ENCODE results near the gene ANKRD52.
A peak's percentile ranks its signal among the peaks of the same experiment; 100 is the strongest.
"Not testable (repeated sequence)": the region's sequence is repeated elsewhere in the genome, so short reads cannot be mapped to it uniquely, and the experiment has no call there.

Gene ANKRD52

DNA sequence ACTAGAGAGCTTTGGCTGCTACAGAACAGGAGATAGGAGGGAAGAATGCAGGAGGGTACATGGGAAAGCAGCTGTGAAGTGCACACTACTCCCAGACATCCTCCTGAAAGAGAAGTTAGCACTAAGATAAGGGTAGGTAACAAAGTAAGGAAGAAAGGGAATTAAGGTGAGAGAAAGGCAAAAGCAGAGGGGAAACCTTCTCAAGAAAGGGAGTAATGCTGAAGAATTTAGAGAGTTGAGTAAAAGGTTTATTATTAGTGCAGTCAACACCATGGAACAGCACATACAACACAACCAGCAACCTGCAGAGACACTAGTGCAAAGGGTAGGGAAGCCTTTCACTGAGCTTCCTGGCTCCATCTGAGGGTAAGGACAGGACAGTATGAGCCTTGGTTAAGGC, 53.9 kb downstream of the ANKRD52 start:
- no peak for DNase-seq

DNA sequence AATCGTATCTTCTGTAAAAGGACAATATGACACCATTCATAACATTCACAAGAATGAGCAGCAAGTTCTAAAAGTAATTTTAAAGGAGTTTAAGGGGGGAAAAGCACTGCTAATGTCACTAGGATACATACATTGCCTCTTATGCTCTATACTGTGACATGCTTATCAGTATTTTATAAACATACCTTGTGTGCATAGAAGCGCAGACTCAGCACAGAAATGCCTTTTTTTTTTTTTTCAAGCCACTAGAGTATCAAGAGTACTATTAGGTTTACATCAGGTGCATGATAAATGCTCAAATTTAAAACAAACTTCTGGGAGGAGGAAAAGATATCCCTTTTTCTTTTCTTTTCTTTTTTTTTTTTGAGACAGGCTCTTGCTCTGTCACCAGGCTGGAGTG, 55.3 kb downstream of the ANKRD52 start:
- DNase-seq: no peak

GRCh38 chr12:56202366-56202765, 55.8 kb downstream of the ANKRD52 start:
- no peak for DNase-seq

GRCh38 chr12:56198836-56199235, 59.3 kb downstream of the ANKRD52 start:
- no peak for DNase-seq

DNA sequence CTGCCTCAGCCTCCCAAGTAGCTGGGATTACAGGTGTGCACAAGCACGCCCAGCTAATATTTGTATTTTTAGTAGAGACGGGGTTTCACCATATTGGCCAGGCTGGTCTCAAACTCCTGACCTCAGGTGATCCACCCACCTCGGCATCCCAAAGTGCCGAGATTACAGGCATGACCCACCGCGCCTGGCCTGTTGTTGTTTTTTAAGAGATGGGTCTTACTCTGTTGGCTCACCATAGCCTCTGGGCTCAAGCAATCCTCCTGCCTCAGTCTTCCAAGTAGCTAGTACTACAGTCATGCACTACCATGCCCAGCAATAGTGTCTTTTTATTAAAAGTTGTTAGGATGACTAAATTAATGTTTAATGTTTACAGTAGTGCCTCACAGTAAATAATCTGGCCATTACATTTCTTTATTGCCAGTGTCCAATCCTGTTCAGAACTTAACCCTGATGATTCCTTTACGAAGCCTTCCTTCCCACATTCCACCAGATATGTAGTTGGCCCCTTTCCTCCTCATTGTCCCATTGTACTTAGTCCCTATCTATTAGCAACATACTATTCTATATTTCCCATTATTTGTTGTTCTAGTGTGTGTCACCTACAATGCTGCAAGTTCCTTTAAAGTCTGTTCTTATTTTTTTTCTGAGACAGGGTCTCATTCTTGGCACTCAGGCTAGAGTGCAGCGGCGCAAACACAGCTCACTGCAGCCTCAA, 60.1 kb downstream of the ANKRD52 start:
- DNase-seq: no peak

GRCh38 chr12:56196818-56197550, 61.2 kb downstream of the ANKRD52 start:
- DNase-seq: not testable (repeated sequence)

GRCh38 chr12:56193025-56193578, 65.1 kb downstream of the ANKRD52 start:
- DNase-seq: peak; percentile 86

DNA sequence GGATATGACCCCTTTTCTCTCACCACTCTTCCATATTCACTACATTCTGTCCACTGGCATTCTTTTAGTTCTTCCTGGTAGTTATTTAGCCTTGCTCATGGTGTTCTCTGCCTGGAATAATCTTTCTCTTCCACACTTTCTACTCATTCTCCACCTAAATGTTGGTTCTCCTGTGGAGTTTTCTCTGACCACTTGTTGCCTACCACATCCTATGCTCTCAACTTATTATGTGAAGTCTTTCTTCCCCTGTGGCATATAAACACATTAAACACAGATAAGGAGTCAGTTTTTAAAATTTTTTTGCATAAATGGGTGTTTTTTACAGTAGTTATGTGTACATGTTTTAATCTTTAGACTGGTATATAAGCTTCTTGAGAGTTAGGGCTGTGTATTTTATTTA, 65.6 kb downstream of the ANKRD52 start:
- DNase-seq: no peak

DNA sequence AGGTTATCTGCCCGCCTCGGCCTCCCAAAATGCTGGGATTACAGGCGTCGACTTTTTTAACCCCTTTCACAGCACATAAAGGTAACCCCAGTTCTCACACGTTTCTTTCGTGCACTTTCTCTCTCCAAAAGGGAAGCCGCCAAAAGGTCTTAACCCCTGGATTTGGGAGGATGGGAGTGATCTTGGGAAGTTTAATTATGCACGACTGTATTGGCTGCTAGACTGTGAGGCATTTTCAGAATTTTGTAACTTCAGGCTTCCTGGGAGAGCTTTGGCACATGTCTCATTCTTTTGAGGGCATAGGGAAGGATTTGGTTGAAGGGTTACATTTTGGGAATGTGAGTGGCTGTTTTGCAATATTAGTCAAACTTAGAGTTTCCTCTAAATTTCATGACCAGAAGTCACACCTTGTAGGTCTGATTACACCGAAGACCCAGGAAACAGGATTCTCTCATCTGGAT, 67.5 kb downstream of the ANKRD52 start:
- DNase-seq: no peak

- DNase-seq: peak; percentile 94
Observed at GRCh38 chr12:56189918-56190694, 68.1 kb downstream of the ANKRD52 start.

DNA sequence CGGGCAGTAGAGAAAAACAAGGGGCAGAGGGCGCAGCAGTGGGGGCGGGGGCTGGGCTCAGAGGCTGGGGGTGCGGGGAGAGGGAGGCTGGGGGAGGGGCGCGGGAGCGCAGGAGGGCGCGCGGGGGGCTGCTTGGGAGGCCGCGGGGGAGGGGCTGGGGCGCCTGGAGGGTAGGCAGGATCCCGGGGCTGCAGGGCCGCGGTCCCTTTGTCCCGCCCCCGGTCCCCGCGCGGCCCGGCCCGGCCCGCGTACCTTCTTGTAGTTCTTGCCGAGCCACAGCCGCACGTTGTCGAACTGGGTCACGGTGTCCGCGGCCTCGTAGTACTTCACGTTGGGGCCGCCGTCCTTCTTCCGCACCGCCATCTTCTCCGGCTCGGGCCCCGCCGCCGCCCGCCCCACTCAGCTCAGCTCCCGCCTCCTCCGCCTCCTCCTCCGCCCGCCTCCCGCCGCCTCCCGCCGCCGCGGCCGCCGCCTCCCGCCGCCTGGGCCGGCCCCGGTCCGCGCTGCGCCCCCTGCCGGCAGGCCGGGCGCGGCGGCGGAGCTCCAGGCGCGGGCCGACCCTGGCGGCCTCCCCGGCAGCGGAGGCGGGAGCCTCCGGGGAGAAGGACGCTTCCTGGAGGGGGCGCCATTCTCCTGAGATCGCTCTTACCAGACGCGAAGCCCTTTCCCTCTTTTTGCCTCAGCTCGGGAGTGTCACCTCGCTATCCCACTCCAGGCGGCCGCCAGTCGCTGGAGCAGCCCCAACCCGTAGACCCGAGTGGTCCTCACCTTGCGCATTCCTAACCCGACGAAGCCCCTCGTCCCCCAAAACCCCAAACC, 68.9 kb downstream of the ANKRD52 start, which contains the start of gene SMARCC2:
SMARCC2 (minus strand) TSS at position 385 of the 819 bp plus-strand sequence; CDS start at position 363, 22 bp downstream.
- peak; percentile 87 for DNase-seq

GRCh38 chr12:56188778-56189098, 69.4 kb downstream of the ANKRD52 start:
- DNase-seq: peak; percentile 11

- DNase-seq: peak; percentile 16
Observed at GRCh38 chr12:56188131-56188777, 69.9 kb downstream of the ANKRD52 start.
